Esophagus squamous epithelium (tissue), 4 donors: ENCODE measurements around the gene ANKS1A.

ENCODE experiments used
- POLR2A ChIP-seq, 4 donors: fragments of 450-650 bp; IDR thresholded peaks; one replicate each; pipeline ENCODE4 v1.6.1; 2017; ENCODE audit warnings: antibody characterized with exemption in 4 of 4, mild to moderate bottlenecking in 4 of 4, moderate library complexity in 3 of 4
- TF ChIP-seq, protein P1 (sequence below), 6 experiments: fragments of 450-650 bp in 4 of 6; fragments of 200-600 bp in 2 of 6; sonication (generic) in 2 of 6; IDR thresholded peaks; one replicate each; pipeline ENCODE4 v1.5.1; 2016 to 2019; ENCODE audit warnings: antibody characterized with exemption in 6 of 6, mild to moderate bottlenecking in 4 of 6, moderate library complexity in 4 of 6

DNA sequence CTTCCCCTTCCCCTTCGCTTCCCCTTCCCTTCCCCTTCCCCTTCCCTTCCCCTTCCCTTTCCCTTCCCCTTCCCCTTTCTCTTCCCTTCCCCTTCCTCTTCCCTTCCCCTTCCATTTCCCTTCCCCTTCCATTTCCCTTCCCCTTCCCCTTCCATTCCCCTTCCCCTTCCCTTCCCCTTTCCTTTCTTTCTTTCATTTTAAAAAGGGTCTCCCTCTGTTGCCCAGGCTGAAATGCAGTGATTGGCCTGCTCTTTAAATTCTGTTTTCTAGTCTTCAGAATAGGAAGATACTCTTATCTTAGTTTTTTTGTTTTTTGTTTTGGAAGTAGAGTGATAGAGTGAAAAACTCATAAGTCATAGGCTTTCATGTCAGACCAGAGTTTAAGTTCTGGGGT is 85.2 kb downstream of the ANKS1A start:
- TF ChIP-seq POLR2A (IDR thresholded peaks at IDR 0.05), result no peak
- TF ChIP-seq, protein P1, sequence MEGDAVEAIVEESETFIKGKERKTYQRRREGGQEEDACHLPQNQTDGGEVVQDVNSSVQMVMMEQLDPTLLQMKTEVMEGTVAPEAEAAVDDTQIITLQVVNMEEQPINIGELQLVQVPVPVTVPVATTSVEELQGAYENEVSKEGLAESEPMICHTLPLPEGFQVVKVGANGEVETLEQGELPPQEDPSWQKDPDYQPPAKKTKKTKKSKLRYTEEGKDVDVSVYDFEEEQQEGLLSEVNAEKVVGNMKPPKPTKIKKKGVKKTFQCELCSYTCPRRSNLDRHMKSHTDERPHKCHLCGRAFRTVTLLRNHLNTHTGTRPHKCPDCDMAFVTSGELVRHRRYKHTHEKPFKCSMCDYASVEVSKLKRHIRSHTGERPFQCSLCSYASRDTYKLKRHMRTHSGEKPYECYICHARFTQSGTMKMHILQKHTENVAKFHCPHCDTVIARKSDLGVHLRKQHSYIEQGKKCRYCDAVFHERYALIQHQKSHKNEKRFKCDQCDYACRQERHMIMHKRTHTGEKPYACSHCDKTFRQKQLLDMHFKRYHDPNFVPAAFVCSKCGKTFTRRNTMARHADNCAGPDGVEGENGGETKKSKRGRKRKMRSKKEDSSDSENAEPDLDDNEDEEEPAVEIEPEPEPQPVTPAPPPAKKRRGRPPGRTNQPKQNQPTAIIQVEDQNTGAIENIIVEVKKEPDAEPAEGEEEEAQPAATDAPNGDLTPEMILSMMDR (IDR thresholded peaks at IDR 0.05), result no peak
